IPS DF 4.7 (cell line): Measurements from ENCODE around the gene UHRF2.
"Not testable (repeated sequence)": the region's sequence is repeated elsewhere in the genome, so short reads cannot be mapped to it uniquely, and the experiment has no call there.

Experiments
- DNase-seq: peaks from one replicate; pipeline ENCODE4 v3.0.0-alpha.2; 2013; ENCODE audit warnings: low spot score; ENCODE audit errors: extremely low read depth

Gene UHRF2

DNA sequence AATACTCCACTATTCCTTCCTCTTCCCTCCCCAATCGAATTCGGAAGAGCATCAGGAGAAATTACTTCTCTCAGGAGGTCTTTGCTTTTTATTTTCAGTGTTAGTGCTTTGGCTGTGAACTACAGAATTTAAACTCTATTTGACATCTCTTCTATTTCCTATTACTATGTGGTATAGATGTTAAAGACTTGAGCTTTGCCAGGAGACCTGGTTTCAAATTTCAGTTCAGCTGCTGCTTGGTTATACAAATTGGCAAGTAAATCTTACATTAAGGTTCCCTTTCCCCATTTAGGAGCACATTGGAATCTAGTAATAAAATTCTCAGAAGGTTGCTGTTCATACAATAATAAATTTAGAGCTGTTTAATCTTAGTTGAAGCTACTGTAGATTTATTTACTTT lies 13.1 kb downstream of the UHRF2 start:
- DNase-seq = no peak

- DNase-seq = no peak
These were observed 16.2 kb downstream of the UHRF2 start for GRCh38 chr9:6428940-6429889.

DNA sequence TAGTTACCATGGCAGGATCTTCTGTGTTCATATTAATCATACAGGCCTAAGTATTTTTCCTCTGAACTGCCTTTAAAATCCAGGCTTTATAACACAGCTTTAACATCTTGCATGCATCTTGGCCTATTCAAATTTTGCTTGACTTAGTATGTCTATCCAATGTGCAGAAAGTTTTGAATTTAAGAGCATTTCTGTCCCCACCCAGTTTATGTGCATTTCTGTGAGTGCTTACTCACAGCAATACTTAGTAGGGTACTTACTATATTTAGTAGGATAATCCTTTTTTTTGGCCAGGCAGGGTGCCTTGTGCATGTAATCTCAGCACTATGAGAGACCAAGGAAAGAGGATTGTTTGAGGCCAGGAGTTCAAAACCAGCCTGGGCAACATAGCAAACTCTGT lies 18.0 kb downstream of the UHRF2 start:
- no peak for DNase-seq

- no peak for DNase-seq
These were observed 20.4 kb downstream of the UHRF2 start for GRCh38 chr9:6433410-6433809.

- DNase-seq = no peak
These were observed 26.2 kb downstream of the UHRF2 start for GRCh38 chr9:6439051-6439703.

DNA sequence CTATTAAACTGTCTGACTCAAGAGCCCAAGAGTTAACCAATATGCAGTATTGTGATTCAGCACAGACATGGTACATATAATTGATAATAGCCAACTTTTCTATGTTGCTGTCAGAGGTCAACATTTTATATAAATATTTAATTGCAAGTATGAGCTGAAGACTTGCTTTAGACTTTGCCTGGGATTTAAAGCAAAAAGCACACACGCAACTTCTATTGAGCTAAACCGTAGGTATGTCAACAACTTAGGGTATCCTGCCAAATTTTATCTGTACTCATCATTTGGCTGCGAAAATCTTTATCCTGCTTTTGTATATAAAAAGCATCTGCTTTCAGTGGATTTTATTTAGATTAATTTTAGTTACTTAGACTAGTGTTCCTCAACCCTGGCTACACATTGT lies 27.4 kb downstream of the UHRF2 start:
- no peak for DNase-seq

- no peak for DNase-seq
These were observed 28.3 kb downstream of the UHRF2 start for GRCh38 chr9:6441269-6441668.

DNA sequence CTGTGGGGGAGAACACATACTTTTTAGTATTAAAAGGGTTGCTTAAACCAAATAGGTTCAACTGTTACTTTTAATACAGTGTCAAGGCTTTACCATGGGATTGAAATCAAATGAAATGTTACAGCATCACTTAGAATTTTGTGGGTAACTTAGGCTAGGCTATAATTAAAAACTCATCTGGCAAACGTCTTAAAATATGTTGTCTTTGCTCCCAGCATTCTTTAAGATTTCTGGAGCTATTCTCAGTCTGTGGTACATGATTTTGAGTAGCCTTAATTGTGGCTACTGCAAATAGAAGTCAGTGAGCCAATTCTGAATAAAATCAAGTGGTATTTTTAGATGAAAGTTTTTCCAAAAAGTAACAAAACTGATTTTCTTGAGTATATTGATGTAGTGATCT lies 30.7 kb downstream of the UHRF2 start:
- no peak for DNase-seq

GRCh38 chr9:6444128-6444527 lies 31.1 kb downstream of the UHRF2 start:
- no peak for DNase-seq

- DNase-seq = no peak
These were observed 36.1 kb downstream of the UHRF2 start for GRCh38 chr9:6449086-6449485.

- no peak for DNase-seq
These were observed 36.6 kb downstream of the UHRF2 start for GRCh38 chr9:6449645-6450044.

GRCh38 chr9:6450641-6451375 lies 37.8 kb downstream of the UHRF2 start:
- no peak for DNase-seq

- DNase-seq = not testable (repeated sequence)
These were observed 42.3 kb downstream of the UHRF2 start for GRCh38 chr9:6455292-6455691.

DNA sequence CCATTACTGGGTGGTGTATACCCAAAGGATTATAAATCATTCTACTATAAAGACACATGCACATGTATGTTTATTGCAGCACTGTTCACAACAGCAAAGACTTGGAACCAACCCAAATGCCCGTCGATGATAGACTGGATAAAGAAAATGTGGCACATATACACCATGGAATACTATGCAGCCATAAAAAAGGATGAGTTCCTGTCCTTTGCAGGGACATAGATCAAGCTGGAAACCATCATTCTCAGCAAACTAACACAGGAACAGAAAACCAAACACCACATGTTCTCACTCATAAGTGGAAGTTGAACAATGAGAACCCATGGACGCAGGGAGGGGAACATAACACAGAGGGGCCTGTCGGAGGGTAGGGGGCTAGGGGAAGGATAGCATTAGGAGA lies 45.7 kb downstream of the UHRF2 start:
- not testable (repeated sequence) for DNase-seq

GRCh38 chr9:6459718-6460117 lies 46.7 kb downstream of the UHRF2 start:
- DNase-seq = no peak

- no peak for DNase-seq
These were observed 47.3 kb downstream of the UHRF2 start for GRCh38 chr9:6460189-6460768.

DNA sequence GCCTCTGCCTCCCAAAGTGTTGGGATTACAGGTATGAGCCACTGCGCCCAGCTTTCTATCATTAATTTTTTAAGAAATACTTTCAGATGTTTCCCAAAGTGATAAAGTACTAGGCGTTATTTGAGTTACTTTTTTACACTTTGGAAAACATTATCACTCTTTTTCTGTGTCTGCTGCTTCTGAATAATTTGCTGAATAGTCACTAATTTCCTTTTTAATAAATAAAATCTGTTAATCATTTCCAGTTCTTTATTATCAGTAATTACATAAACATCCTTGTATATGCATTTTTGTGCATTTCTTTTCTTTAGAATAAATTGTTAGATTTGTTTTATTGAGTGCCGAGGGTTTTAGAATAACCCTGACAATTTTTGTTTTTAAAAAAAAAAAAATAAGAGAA lies 48.6 kb downstream of the UHRF2 start:
- no peak for DNase-seq

GRCh38 chr9:6467006-6467625 lies 54.1 kb downstream of the UHRF2 start:
- DNase-seq = no peak

- no peak for DNase-seq
These were observed 58.3 kb downstream of the UHRF2 start for GRCh38 chr9:6471231-6471850.

DNA sequence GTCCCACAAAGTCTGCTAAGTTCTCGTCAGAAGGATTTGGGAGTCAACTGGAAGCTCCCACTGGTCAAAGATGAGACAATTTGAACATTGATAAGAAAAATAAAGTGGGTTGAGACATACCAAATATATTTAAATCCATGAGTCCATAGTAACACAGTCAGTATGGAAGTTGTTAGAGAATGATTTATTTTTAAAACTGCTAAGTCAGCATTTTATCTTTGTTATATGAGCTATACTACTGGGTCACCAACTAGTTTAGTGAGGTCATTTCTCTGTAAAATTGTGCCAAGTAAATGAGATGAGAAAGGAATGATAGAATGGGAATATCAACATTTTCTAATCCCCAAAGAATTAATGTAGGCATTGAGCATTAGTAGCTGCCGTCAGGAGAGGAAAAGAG lies 60.2 kb downstream of the UHRF2 start:
- no peak for DNase-seq

GRCh38 chr9:6479959-6480358 lies 67.0 kb downstream of the UHRF2 start:
- DNase-seq = no peak
